HEK293 (cell line): ENCODE measurements around the gene IGSF21.
A peak's percentile ranks its signal among the peaks of the same experiment; 100 is the strongest.

Experiments
- CTCF ChIA-PET: fragments of 350-600 bp; formaldehyde crosslinking; extraction: SDS; loops from one replicate; lab custom pipeline; 2021; ENCODE audit warnings: antibody characterized with exemption; lab: Yijun Ruan, JAX
- POLR2A ChIA-PET: fragments of 300-600 bp; formaldehyde crosslinking; extraction: SDS; loops from one replicate; lab custom pipeline; 2020; ENCODE audit warnings: antibody characterized with exemption, inconsistent platforms; lab: Yijun Ruan, JAX
- H3K27ac ChIP-seq: fragments of 200-500 bp; sonication (Bioruptor generic); 2 replicates; pipeline ENCODE4 v1.5.1; 2014; ENCODE audit warnings: low read depth, low read length, control low read depth, inconsistent platforms; ENCODE audit errors: extremely low read depth
- H3K36me3 ChIP-seq, 2 experiments: fragments of 200-500 bp in 1 of 2; sonication (Bioruptor generic) in 1 of 2; 1 replicate in 1 of 2; 2 replicates in 1 of 2; pipeline ENCODE4 v1.5.1; 2014 to 2017; ENCODE audit warnings: inconsistent platforms in 2 of 2, low read length in 2 of 2; ENCODE audit not compliant: control insufficient read depth in 2 of 2, insufficient read depth in 1 of 2
- H3K4me1 ChIP-seq: fragments of 200-500 bp; sonication (Bioruptor generic); 2 replicates; pipeline ENCODE4 v1.5.1; 2014; ENCODE audit warnings: mild to moderate bottlenecking, low read length, inconsistent platforms; ENCODE audit not compliant: control insufficient read depth, insufficient read depth
- H3K4me3 ChIP-seq: 2 replicates; pipeline ENCODE4 v1.5.1; 2011; ENCODE audit warnings: low read depth, mild to moderate bottlenecking, control low read depth, low read length, moderate library complexity
- H3K9me3 ChIP-seq: fragments of 200-500 bp; sonication (Bioruptor generic); 2 replicates; pipeline ENCODE4 v1.5.1; 2014; ENCODE audit warnings: low read depth, low read length, inconsistent platforms; ENCODE audit not compliant: control insufficient read depth, insufficient read depth
- PRDM6 ChIP-seq: fragments of 450-650 bp; formaldehyde crosslinking; IDR thresholded peaks from 2 replicates; pipeline ENCODE4 v1.5.1; 2017; ENCODE audit warnings: missing biosample characterization, missing genetic modification characterization
- ZBTB11 ChIP-seq: fragments of 450-650 bp; formaldehyde crosslinking; conservative IDR thresholded peaks from 2 replicates; pipeline ENCODE4 v1.5.1; 2016; ENCODE audit warnings: low read depth, missing biosample characterization, missing genetic modification characterization
- ZBTB17 ChIP-seq: fragments of 450-650 bp; formaldehyde crosslinking; IDR thresholded peaks from 2 replicates; pipeline ENCODE4 v1.5.1; 2016; ENCODE audit warnings: missing biosample characterization, missing genetic modification characterization
- ZNF114 ChIP-seq: fragments of 450-650 bp; formaldehyde crosslinking; IDR thresholded peaks from 2 replicates; pipeline ENCODE4 v1.5.0; 2017; ENCODE audit warnings: missing biosample characterization, missing genetic modification characterization
- ZNF366 ChIP-seq: fragments of 450-650 bp; formaldehyde crosslinking; conservative IDR thresholded peaks from 2 replicates; pipeline ENCODE4 v1.5.1; 2016; ENCODE audit warnings: missing biosample characterization, missing genetic modification characterization
- ZNF768 ChIP-seq: fragments of 450-650 bp; formaldehyde crosslinking; IDR thresholded peaks from 2 replicates; pipeline ENCODE4 v1.5.1; 2018; ENCODE audit warnings: missing biosample characterization, mild to moderate bottlenecking, missing genetic modification characterization
- TF ChIP-seq, protein P1 (sequence below): fragments of 450-650 bp; formaldehyde crosslinking; IDR thresholded peaks from 2 replicates; pipeline ENCODE4 v1.5.1; 2017; ENCODE audit warnings: missing biosample characterization, missing genetic modification characterization
- TF ChIP-seq, protein P2 (sequence below): fragments of 450-650 bp; formaldehyde crosslinking; IDR thresholded peaks from 2 replicates; pipeline ENCODE4 v1.5.1; 2017; ENCODE audit warnings: missing biosample characterization, missing genetic modification characterization
- TF ChIP-seq, protein P3 (sequence below): fragments of 450-650 bp; formaldehyde crosslinking; IDR thresholded peaks from 2 replicates; pipeline ENCODE4 v1.5.1; 2016; ENCODE audit warnings: missing biosample characterization, missing genetic modification characterization

IGSF21 gene

GRCh38 chr1:18304151-18304869 lies 196.7 kb downstream of the IGSF21 start:
- Histone ChIP-seq H3K36me3 (no peaks in the 10 kb centered on the region), H3K27ac (no peak overlapping the region), H3K4me3 (no peak overlapping the region), H3K4me1 (no peaks in the 10 kb centered on the region), H3K9me3 (no peaks in the 10 kb centered on the region)
- ChIA-PET POLR2A (no interaction called here), CTCF (interaction anchor here (0.5 to 1.3 kb wide), 3 partner anchors 19 to 329 kb away, joined by 3 to 4 read pairs (median 3); no protein-coding TSS in a partner anchor)
- TF ChIP-seq, protein P1, sequence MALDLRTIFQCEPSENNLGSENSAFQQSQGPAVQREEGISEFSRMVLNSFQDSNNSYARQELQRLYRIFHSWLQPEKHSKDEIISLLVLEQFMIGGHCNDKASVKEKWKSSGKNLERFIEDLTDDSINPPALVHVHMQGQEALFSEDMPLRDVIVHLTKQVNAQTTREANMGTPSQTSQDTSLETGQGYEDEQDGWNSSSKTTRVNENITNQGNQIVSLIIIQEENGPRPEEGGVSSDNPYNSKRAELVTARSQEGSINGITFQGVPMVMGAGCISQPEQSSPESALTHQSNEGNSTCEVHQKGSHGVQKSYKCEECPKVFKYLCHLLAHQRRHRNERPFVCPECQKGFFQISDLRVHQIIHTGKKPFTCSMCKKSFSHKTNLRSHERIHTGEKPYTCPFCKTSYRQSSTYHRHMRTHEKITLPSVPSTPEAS (tag by site-specific recombination): peak; percentile 56
- TF ChIP-seq ZNF114 (tag by site-specific recombination): no peak

GRCh38 chr1:18305182-18305795 lies 197.7 kb downstream of the IGSF21 start:
- Histone ChIP-seq H3K9me3 (no peaks in the 10 kb centered on the region), H3K4me3 (no peak overlapping the region), H3K36me3 (no peaks in the 10 kb centered on the region), H3K4me1 (no peaks in the 10 kb centered on the region), H3K27ac (no peak overlapping the region)
- ChIA-PET CTCF (interaction anchor here (0.6 to 0.7 kb wide), 3 partner anchors 44 to 395 kb away, joined by 3 read pairs; no protein-coding TSS in a partner anchor), POLR2A (no interaction called here)
- peak; percentile 100 for TF ChIP-seq ZBTB17 (tag by site-specific recombination)
- TF ChIP-seq ZBTB11 (tag by site-specific recombination): no peak
- TF ChIP-seq, protein P2, sequence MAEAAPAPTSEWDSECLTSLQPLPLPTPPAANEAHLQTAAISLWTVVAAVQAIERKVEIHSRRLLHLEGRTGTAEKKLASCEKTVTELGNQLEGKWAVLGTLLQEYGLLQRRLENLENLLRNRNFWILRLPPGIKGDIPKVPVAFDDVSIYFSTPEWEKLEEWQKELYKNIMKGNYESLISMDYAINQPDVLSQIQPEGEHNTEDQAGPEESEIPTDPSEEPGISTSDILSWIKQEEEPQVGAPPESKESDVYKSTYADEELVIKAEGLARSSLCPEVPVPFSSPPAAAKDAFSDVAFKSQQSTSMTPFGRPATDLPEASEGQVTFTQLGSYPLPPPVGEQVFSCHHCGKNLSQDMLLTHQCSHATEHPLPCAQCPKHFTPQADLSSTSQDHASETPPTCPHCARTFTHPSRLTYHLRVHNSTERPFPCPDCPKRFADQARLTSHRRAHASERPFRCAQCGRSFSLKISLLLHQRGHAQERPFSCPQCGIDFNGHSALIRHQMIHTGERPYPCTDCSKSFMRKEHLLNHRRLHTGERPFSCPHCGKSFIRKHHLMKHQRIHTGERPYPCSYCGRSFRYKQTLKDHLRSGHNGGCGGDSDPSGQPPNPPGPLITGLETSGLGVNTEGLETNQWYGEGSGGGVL (tag by site-specific recombination): 0 out of 2 replicates have a peak, but pooled peaks have one; percentile 14
- TF ChIP-seq ZNF366 (tag by site-specific recombination): peak; percentile 99

- TF ChIP-seq, protein P3, sequence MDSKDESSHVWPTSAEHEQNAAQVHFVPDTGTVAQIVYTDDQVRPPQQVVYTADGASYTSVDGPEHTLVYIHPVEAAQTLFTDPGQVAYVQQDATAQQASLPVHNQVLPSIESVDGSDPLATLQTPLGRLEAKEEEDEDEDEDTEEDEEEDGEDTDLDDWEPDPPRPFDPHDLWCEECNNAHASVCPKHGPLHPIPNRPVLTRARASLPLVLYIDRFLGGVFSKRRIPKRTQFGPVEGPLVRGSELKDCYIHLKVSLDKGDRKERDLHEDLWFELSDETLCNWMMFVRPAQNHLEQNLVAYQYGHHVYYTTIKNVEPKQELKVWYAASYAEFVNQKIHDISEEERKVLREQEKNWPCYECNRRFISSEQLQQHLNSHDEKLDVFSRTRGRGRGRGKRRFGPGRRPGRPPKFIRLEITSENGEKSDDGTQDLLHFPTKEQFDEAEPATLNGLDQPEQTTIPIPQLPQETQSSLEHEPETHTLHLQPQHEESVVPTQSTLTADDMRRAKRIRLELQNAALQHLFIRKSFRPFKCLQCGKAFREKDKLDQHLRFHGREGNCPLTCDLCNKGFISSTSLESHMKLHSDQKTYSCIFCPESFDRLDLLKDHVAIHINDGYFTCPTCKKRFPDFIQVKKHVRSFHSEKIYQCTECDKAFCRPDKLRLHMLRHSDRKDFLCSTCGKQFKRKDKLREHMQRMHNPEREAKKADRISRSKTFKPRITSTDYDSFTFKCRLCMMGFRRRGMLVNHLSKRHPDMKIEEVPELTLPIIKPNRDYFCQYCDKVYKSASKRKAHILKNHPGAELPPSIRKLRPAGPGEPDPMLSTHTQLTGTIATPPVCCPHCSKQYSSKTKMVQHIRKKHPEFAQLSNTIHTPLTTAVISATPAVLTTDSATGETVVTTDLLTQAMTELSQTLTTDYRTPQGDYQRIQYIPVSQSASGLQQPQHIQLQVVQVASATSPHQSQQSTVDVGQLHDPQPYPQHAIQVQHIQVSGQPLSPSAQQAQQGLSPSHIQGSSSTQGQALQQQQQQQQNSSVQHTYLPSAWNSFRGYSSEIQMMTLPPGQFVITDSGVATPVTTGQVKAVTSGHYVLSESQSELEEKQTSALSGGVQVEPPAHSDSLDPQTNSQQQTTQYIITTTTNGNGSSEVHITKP (tag by site-specific recombination): no peak
- TF ChIP-seq ZNF768 (peak; percentile 64; the same call in 1 of the 2 replicates), PRDM6 (tag by site-specific recombination) (no peak)
- CTCF ChIA-PET: interaction anchor here (0.7 to 0.8 kb wide), 2 partner anchors 8 to 88 kb away, joined by 3 to 4 read pairs; no protein-coding TSS in a partner anchor
- Histone ChIP-seq H3K36me3 (no peaks in the 10 kb centered on the region), H3K4me3 (no peak overlapping the region), H3K4me1 (no peaks in the 10 kb centered on the region), H3K27ac (no peak overlapping the region), H3K9me3 (no peaks in the 10 kb centered on the region)
- POLR2A ChIA-PET: no interaction called here
Observed at GRCh38 chr1:18307329-18307898, 199.8 kb downstream of the IGSF21 start.
